ENCODE results near the gene FCN2.

DNA sequence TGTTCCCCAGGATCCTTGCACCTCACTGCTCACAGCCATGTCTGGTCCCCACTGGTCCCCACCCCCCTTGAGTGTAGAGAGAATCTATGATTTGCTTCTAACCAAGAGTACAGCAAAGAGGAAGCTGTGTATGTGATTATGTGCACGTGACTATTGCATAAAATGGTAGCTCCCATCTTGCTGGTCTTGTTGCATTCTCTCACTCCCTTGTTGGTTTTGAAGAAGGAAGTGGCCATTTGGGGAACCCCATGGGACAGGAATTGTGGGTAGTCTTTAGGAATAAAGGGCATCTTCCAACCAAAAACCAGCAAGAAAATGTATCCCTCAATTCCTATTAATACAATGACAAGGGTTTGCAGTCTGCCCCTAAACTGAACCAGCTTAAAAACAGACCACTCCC is 5.2 kb upstream of the FCN2 start:
- TF ChIP-seq, protein P1, sequence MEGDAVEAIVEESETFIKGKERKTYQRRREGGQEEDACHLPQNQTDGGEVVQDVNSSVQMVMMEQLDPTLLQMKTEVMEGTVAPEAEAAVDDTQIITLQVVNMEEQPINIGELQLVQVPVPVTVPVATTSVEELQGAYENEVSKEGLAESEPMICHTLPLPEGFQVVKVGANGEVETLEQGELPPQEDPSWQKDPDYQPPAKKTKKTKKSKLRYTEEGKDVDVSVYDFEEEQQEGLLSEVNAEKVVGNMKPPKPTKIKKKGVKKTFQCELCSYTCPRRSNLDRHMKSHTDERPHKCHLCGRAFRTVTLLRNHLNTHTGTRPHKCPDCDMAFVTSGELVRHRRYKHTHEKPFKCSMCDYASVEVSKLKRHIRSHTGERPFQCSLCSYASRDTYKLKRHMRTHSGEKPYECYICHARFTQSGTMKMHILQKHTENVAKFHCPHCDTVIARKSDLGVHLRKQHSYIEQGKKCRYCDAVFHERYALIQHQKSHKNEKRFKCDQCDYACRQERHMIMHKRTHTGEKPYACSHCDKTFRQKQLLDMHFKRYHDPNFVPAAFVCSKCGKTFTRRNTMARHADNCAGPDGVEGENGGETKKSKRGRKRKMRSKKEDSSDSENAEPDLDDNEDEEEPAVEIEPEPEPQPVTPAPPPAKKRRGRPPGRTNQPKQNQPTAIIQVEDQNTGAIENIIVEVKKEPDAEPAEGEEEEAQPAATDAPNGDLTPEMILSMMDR (IDR thresholded peaks at IDR 0.05), result no peak
- TF ChIP-seq POLR2AphosphoS5 (IDR thresholded peaks at IDR 0.05) (no peak), POLR2A (IDR thresholded peaks at IDR 0.05) (no peak)

Measured in upper lobe of left lung (tissue), 4 donors.